GM12892 (cell line): Measurements from ENCODE around the gene RTTN.

Source experiments
- DNase-seq: peaks from one replicate; pipeline ENCODE4 v3.0.0; 2011; ENCODE audit not compliant: insufficient read length
- FAIRE-seq: peaks from 2 replicates; lab custom pipeline; 2011; peaks lifted over from hg19 to GRCh38; lab: Jason Lieb, UNC
- POLR2A ChIP-seq: IDR thresholded peaks from 2 replicates; pipeline ENCODE4 v1.6.1; 2011; ENCODE audit warnings: low read depth, low read length, control low read depth
- POLR2AphosphoS5 ChIP-seq: IDR thresholded peaks from 2 replicates; pipeline ENCODE4 v1.6.1; 2011; ENCODE audit warnings: low read depth, low read length, control low read depth
- TAF1 ChIP-seq: IDR thresholded peaks from 2 replicates; pipeline ENCODE4 v1.6.1; 2011; ENCODE audit warnings: low read depth, mild to moderate bottlenecking, control low read depth, low read length, borderline replicate concordance

The RTTN gene

DNA sequence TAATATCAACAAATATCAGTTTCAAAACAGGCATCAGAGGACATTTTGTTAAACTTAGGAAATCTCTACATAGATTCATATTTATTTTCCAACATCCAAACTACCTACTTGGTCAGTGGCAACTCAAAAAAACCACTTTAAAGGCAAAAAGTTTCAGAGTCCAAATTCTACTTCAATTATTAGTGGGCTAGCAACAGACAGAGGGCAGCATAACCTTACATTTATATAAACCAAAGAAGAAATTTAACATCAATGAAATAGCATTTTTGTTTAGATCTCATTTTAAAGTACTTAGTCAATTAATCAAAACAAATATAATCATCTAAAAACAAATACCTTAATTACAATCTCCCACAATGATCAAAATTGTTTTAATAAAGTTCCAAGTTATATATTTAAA lies 33.3 kb downstream of the RTTN start:
- TF ChIP-seq POLR2A, result no peak
- no peak for TF ChIP-seq TAF1
- no peak for TF ChIP-seq POLR2AphosphoS5
- FAIRE-seq (no peak), DNase-seq (no peak)

GRCh38 chr18:70169747-70170146 lies 35.7 kb downstream of the RTTN start:
- FAIRE-seq, result no peak
- DNase-seq, result no peak
- no peak for TF ChIP-seq POLR2A
- TF ChIP-seq TAF1, result no peak
- TF ChIP-seq POLR2AphosphoS5, result no peak

DNA sequence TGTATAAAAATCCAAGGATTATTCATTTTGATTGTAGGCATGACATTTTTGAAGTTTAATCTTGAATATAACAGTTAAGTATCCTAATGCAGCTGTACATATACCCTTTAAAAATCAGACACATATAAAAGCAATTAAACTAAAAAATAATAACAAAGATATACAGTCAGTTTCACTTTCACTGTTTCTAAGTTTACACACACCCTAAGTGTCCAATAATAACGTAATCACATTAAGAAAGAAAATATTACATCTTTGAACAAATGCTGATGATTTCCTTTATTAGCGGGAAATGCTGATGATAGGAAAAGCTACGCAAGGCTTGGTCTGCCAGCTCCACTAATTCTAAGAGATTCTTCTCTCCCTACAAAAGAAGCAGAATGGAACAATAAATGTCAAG lies 38.8 kb downstream of the RTTN start:
- TF ChIP-seq POLR2A (no peak), POLR2AphosphoS5 (no peak), TAF1 (no peak)
- DNase-seq (no peak), FAIRE-seq (no peak)

DNA sequence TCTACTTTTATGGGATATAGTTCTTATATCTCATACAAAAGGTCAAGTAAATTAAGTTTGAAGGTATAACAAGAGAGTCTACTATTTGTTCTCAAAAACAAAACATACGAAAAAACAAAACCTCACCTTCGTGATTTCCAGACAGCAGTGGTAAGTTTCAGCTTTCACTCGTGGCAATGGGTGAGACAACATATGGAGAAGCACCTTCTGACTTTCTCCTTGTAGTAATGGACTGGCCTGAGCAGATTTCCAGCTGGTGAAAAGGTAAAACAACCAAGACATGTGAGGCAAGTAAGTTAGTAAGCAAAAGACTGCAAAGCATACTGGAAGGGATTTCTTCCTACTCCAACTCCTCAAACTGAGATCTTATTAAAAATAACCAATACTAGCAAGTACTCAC lies 39.6 kb downstream of the RTTN start:
- no peak for DNase-seq
- TF ChIP-seq TAF1 (no peak), POLR2A (no peak)
- FAIRE-seq, result peak; percentile 89

- no peak for DNase-seq
- no peak for TF ChIP-seq POLR2AphosphoS5
- FAIRE-seq, result no peak
Measured at GRCh38 chr18:70160073-70160678, 45.3 kb downstream of the RTTN start.

- DNase-seq (no peak), FAIRE-seq (peak; percentile 67)
- no peak for TF ChIP-seq POLR2AphosphoS5
- no peak for TF ChIP-seq TAF1
- no peak for TF ChIP-seq POLR2A
Measured at GRCh38 chr18:70158992-70159717, 46.3 kb downstream of the RTTN start.

DNA sequence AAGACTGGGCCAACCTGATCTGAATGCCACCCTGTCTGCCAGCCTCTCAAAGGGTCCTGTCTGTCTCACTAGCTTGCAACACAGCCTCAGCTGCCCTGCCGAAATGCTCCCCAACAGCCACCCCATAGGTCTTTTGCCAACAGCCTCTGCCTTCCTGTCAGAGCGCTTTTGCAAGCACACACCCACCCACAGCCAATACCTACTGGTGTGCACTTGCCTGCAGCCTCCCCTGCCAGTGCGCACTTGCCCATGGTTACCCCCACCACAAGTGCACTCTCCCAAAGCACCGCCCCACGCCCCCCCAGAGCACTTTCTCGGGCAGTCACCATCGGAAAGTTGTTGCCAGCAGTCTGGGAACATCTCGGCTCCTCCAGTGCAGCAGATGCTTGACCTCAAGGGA lies 48.6 kb downstream of the RTTN start:
- no peak for FAIRE-seq
- no peak for DNase-seq
- TF ChIP-seq TAF1, result no peak

GRCh38 chr18:70154591-70155194 lies 50.8 kb downstream of the RTTN start:
- no peak for TF ChIP-seq POLR2AphosphoS5
- no peak for TF ChIP-seq POLR2A
- TF ChIP-seq TAF1, result no peak
- peak; percentile 21 for FAIRE-seq
- no peak for DNase-seq

GRCh38 chr18:70151614-70152013 lies 53.9 kb downstream of the RTTN start:
- FAIRE-seq, result no peak
- DNase-seq, result no peak

DNA sequence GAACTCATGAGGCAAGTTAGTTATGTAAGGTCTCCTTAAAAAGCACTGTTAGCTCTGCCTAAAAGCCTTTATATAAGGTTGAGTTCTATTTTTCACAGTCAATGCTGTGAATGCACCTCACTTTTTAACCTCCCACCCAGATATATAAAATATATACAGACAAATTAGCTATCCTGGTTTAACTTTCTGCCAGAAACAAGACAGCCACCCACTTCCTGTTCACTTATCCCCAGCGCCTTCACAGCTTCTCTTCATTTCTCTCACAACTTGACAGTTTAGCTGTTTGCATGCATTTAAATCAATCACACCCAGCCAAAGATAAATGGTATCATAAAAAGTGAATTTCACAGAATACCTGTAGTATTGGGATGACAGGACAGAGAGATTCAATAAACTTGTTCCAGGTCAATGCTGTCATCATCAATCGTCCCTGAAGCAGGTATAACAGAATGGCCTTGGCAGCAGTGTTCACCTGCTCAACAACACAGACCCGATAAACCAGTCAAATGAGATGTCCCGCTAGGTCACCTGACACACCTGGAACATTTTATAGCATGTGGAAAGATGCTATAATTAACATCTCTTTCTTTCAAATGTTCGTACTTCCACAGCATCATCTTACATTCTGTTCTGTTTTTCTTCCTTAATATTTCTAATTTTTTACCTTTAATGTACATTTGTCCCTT lies 55.7 kb downstream of the RTTN start:
- TF ChIP-seq POLR2A (no peak), TAF1 (no peak), POLR2AphosphoS5 (no peak)
- no peak for FAIRE-seq
- DNase-seq, result no peak

More at GRCh38 chr18:70151614-70152013, 53.9 kb downstream of the RTTN start:
- no peak for TF ChIP-seq TAF1
- no peak for TF ChIP-seq POLR2A
- no peak for TF ChIP-seq POLR2AphosphoS5

DNA sequence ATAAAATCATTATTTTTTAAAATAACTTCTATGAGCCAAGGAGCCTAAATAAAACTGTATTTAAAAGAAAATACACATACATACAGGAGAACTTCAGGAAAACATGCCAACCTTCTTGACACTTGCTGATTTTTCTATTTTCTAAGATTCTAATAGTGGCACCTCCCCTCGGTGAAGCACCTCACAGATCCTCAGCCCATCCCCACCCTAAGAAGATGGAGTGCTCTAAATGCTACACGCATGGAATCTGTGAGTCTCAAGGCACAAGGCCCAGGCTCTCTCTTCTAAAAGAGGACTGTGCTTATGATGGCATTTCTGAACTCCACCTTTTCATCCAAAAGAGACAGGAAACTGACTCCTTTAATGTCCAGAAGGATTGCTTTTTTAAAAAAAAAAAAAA lies 56.3 kb downstream of the RTTN start:
- FAIRE-seq (no peak), DNase-seq (no peak)
- TF ChIP-seq POLR2A (no peak), POLR2AphosphoS5 (no peak), TAF1 (no peak)

GRCh38 chr18:70148039-70148938 lies 57.2 kb downstream of the RTTN start:
- FAIRE-seq (no peak), DNase-seq (no peak)
- no peak for TF ChIP-seq POLR2A
- no peak for TF ChIP-seq POLR2AphosphoS5
- no peak for TF ChIP-seq TAF1
